Common myeloid progenitor, CD34-positive (primary cell): ENCODE data around the gene ATP2C2.
A peak's percentile ranks its signal among the peaks of the same experiment; 100 is the strongest.

Experiments
- CTCF ChIA-PET: fragments of 350-600 bp; sonication (Branson Sonifier 250); formaldehyde crosslinking; loops from one replicate; lab custom pipeline; 2021; ENCODE audit warnings: antibody characterized with exemption; lab: Charles Lee
- POLR2A ChIA-PET: fragments of 350-600 bp; sonication (Branson Sonifier 250); formaldehyde crosslinking; loops from one replicate; lab custom pipeline; 2021; ENCODE audit warnings: antibody characterized with exemption; lab: Charles Lee
- DNase-seq, 3 donors: peaks; one replicate each; pipeline versions ENCODE4 v3.0.0 to v3.0.0-alpha.2; 2013
- H3K27ac ChIP-seq, 2 experiments: 1 replicate in 1 of 2; 2 replicates in 1 of 2; pipeline ENCODE4 v1.7.0; 2013; ENCODE audit warnings: inconsistent platforms in 2 of 2, low read length in 2 of 2, mild to moderate bottlenecking in 2 of 2, low read depth in 1 of 2, moderate library complexity in 1 of 2; ENCODE audit not compliant: severe bottlenecking in 2 of 2, insufficient read depth in 1 of 2, poor library complexity in 1 of 2
- H3K27me3 ChIP-seq, 5 experiments: replicated peaks in 2 of 5; 1 replicate in 3 of 5; 2 replicates in 2 of 5; pipeline versions ENCODE4 v1.6.1 to v1.7.0; 2013; ENCODE audit warnings: low read length in 4 of 5, mild to moderate bottlenecking in 2 of 5, moderate library complexity in 2 of 5, inconsistent platforms in 1 of 5; ENCODE audit not compliant: insufficient read depth in 5 of 5, control insufficient read depth in 4 of 5
- H3K36me3 ChIP-seq, 4 experiments: 1 replicate in 2 of 4; 2 replicates in 2 of 4; pipeline versions ENCODE4 v1.6.1 to v1.7.0; 2013; ENCODE audit warnings: low read length in 3 of 4, control low read depth in 1 of 4, mild to moderate bottlenecking in 1 of 4; ENCODE audit not compliant: control insufficient read depth in 4 of 4, insufficient read depth in 4 of 4
- H3K4me1 ChIP-seq, 4 experiments: 1 replicate in 3 of 4; 2 replicates in 1 of 4; pipeline versions ENCODE4 v1.6.1 to v1.7.1; 2013; ENCODE audit warnings: low read length in 3 of 4, mild to moderate bottlenecking in 3 of 4, control low read depth in 1 of 4, inconsistent platforms in 1 of 4, moderate library complexity in 1 of 4; ENCODE audit not compliant: control insufficient read depth in 4 of 4, insufficient read depth in 4 of 4; ENCODE audit errors: control extremely low read depth in 1 of 4
- H3K4me3 ChIP-seq, 7 experiments: 1 replicate in 4 of 7; 2 replicates in 3 of 7; pipeline versions ENCODE4 v1.5.1 to v1.7.0; 2013; ENCODE audit warnings: mild to moderate bottlenecking in 7 of 7, low read length in 6 of 7, moderate library complexity in 6 of 7, inconsistent platforms in 2 of 7, low read depth in 2 of 7, control low read depth in 1 of 7; ENCODE audit not compliant: insufficient read depth in 4 of 7, control insufficient read depth in 1 of 7; ENCODE audit errors: extremely low read depth in 1 of 7
- H3K9me3 ChIP-seq, 5 experiments: 1 replicate in 4 of 5; 2 replicates in 1 of 5; pipeline versions ENCODE4 v1.6.1 to v1.7.1; 2013; ENCODE audit warnings: low read length in 4 of 5, mild to moderate bottlenecking in 2 of 5, inconsistent platforms in 1 of 5, low read depth in 1 of 5, moderate library complexity in 1 of 5; ENCODE audit not compliant: control insufficient read depth in 4 of 5, insufficient read depth in 2 of 5; ENCODE audit errors: control extremely low read depth in 1 of 5
- WGBS: methylation state at CpG from one replicate; pipeline ENCODE4 v1.1.5; 2013; ENCODE audit not compliant: insufficient coverage; 5-methylcytosine and 5-hydroxymethylcytosine counted together

ATP2C2 gene

DNA sequence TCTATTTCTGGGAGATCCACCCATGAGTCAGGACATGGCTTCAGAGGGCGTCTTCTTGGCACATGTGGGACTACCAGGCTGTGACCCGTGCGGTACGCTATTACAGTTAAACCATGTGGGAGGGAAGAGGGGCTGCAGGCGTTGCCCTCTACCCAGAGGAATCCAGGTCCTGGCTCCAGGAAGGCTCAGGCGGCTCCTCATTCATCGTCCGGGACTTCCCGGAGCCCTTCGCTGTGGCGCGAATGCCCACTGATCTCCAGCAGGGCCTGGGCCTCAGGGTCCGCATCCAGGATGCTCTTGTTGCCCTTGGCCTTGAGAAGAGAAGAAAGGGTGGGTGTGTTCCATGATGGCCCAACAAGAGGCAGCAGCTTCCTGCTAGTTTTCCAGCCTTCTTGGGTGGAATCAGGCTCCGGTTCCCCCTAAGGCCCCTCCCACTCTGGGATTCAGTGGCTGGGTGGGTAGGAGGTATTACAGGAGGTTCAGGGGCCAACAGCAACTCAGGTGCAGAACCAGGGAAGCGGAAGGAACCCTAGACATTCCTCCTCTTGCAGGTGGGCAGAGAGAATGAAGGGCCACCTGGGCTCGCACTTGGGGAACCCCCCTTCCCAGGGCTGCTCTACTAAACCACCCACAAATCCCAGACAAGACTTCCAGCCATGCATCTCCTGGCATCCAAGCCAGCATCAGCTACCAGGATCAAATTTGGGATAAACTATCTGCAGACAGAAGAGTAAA, 111.5 kb downstream of the ATP2C2 start:
- ChIA-PET CTCF (no interaction called here), POLR2A (no interaction called here)
- WGBS = 97% methylated on average over 13 of the region's 16 CpGs
- peaks cover 0 to 14% (median 4%) of the 10 kb centered on the region in 4 experiments for H3K36me3 ChIP-seq
- no peak overlapping the region for H3K27ac ChIP-seq
- H3K4me3 ChIP-seq = no peak overlapping the region
- H3K9me3 ChIP-seq = peaks cover 0 to 12% (median 0%) of the 10 kb centered on the region in 5 experiments
- DNase-seq = no peak
- H3K27me3 ChIP-seq = no peaks in the 10 kb centered on the region
- peaks cover 0 to 17% (median 2%) of the 10 kb centered on the region in 4 experiments for H3K4me1 ChIP-seq

GRCh38 chr16:84481051-84481735, 112.9 kb downstream of the ATP2C2 start:
- Histone ChIP-seq H3K9me3 (no peaks in the 10 kb centered on the region), H3K4me1 (peaks cover 0 to 17% (median 2%) of the 10 kb centered on the region in 4 experiments), H3K27ac (no peak overlapping the region), H3K4me3 (no peak overlapping the region), H3K36me3 (peaks cover 0 to 21% (median 5%) of the 10 kb centered on the region in 4 experiments), H3K27me3 (no peaks in the 10 kb centered on the region)
- CTCF ChIA-PET = interaction anchor here (0.9 kb wide), 1 partner anchor 21 kb away, joined by 3 read pairs; no protein-coding TSS in a partner anchor
- WGBS = 91% methylated on average over 16 of the region's 26 CpGs
- no peak for DNase-seq
- POLR2A ChIA-PET = no interaction called here

DNA sequence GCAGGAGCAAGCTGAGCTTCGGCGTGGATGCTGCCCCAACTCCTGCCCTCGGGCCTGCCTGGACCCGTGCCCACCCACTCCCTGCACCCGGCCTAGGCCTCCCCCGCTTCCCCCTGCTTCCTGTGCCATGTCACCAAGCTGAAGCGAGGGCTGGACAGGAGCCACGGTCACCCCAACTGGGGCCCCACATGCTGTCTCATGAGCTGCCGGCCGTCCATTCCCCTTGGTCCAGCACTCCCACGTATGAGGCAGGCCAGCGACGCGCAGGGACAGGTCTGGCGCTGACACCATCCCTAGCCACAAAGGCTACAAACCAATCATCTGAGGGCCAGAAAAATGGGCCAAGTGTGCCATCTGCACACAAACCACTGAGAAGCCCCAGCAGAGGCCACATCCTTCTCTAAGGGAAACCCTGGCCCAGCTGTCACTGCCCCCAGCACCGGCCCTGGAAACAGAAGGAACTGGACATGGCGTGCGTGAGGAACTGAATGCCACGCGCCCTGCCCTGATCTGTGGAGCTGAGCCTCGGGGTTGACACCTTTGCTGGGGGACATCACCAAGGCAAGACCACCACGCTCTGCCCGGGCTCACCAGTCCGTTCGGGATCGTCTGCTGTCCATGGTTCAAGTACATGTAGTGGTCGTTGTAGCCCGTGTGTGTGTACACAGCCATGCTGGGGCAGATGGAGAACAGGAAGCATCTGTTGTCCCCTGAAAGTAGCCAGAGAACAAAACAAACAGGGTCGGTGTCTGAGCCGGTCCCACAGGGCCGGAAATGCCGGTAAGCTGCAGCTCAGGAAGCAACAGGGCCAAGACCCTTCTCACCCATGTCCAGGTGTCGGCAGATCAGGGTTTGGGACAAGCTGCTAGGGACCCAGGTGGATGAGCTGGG, 113.9 kb downstream of the ATP2C2 start:
- H3K9me3 ChIP-seq = no peaks in the 10 kb centered on the region
- H3K27me3 ChIP-seq = no peaks in the 10 kb centered on the region
- H3K36me3 ChIP-seq = peaks cover 0 to 26% (median 7%) of the 10 kb centered on the region in 4 experiments
- WGBS = 81% methylated on average over 32 of the region's 33 CpGs
- peak in 2 of 3 donors; percentile 21 to 28 for DNase-seq
- POLR2A ChIA-PET = interaction anchor here (0.6 kb wide), 1 partner anchor 9 kb away, joined by 3 read pairs; no protein-coding TSS in a partner anchor
- H3K27ac ChIP-seq = no peak overlapping the region
- CTCF ChIA-PET = interaction anchor here (0.7 to 3.0 kb wide), 7 partner anchors 9 to 205 kb away, joined by 3 to 15 read pairs (median 3); no protein-coding TSS in a partner anchor
- H3K4me1 ChIP-seq = peaks cover 0 to 17% (median 2%) of the 10 kb centered on the region in 4 experiments
- no peak overlapping the region for H3K4me3 ChIP-seq

- WGBS = 95% methylated on average over 19 of the region's 25 CpGs
- ChIA-PET CTCF (interaction anchor here (0.7 to 3.0 kb wide), 13 partner anchors 8 to 395 kb away, joined by 3 to 15 read pairs (median 3); no protein-coding TSS in a partner anchor), POLR2A (interaction anchor here (0.6 kb wide), 1 partner anchor 8 kb away, joined by 3 read pairs; no protein-coding TSS in a partner anchor)
- no peak for DNase-seq
- Histone ChIP-seq H3K4me3 (no peak overlapping the region), H3K27ac (no peak overlapping the region), H3K27me3 (no peaks in the 10 kb centered on the region), H3K4me1 (peaks cover 0 to 17% (median 2%) of the 10 kb centered on the region in 4 experiments), H3K9me3 (no peaks in the 10 kb centered on the region), H3K36me3 (peaks cover 0 to 31% (median 7%) of the 10 kb centered on the region in 4 experiments)
Observed at GRCh38 chr16:84482951-84483881, 114.9 kb downstream of the ATP2C2 start.

DNA sequence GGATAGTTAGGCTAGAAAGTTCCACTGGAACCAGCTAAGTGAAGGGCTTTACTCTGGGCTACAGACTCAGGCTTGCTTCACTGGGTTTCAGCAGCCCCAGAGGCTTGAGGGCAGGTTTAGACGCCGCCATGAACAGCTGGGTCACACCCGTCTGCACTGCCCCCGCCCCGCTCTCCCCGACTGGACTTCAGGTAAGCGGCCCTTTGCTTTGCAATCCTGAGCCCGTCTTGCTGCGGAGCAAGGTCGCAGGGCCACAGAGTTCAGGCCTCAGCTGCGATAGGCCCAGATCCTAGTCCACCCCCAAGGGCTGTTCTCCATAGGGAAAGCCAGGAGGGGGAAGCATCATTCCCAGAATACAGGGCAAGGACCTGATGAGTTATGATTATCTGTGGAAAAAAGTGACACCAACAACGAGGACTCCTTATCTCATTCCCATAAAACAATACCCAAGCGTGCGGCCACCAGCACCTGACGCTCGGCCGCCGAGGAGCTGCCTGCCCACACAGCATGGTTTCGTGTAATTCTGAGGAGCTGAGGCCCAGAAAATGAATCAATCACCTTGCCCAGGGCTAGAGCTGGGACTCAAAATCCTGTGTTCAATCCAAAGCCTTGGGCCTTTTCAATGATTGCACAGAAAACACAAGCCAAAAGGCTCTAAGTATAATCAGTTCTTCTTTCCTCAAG, 115.7 kb downstream of the ATP2C2 start:
- no peak for DNase-seq
- ChIA-PET CTCF (interaction anchor here (0.9 to 3.0 kb wide), 10 partner anchors 10 to 396 kb away, joined by 3 to 15 read pairs (median 4); no protein-coding TSS in a partner anchor), POLR2A (no interaction called here)
- 98% methylated on average over 15 of the region's 19 CpGs for WGBS
- Histone ChIP-seq H3K4me3 (no peak overlapping the region), H3K9me3 (no peaks in the 10 kb centered on the region), H3K36me3 (peaks cover 0 to 31% (median 7%) of the 10 kb centered on the region in 4 experiments), H3K27ac (no peak overlapping the region), H3K27me3 (no peaks in the 10 kb centered on the region), H3K4me1 (peaks cover 0 to 17% (median 2%) of the 10 kb centered on the region in 4 experiments)
